ENCODE measurements around the gene TGFBR2. TPM values are rescaled to one million over a fixed set of nuclear protein-coding genes. Genes with fewer than 3 reads are reported as not detected.
A peak's percentile ranks its signal among the peaks of the same experiment; 100 is the strongest.

TGFBR2 gene
- total RNA-seq, 2 donors from 2014 or later, result 53.0 to 69.6 TPM

- no peaks in the 10 kb centered on the region for H3K27me3 ChIP-seq (replicated peaks; ENCODE audit: insufficient read depth)
- no peaks in the 10 kb centered on the region for H3K4me1 ChIP-seq (replicated peaks)
- TF ChIP-seq POLR2A (IDR thresholded peaks at IDR 0.05) (no peak), POLR2AphosphoS5 (IDR thresholded peaks at IDR 0.05) (no peak), CTCF (IDR thresholded peaks at IDR 0.05) (no peak)
- peak overlapping the region; percentile 27 to 40 for H3K27ac ChIP-seq
- H3K9me3 ChIP-seq, result no peaks in the 10 kb centered on the region
- intact Hi-C loops (cut with DNase I), result no loop called here
- no peak for DNase-seq (ENCODE audit: low spot score)
- H3K36me3 ChIP-seq, result no peaks in the 10 kb centered on the region
- 74% methylated on average over 5 of the region's 5 CpGs for WGBS
- no peak overlapping the region for H3K4me3 ChIP-seq
Observed at GRCh38 chr3:30628901-30629590, 22.6 kb downstream of the TGFBR2 start.

GRCh38 chr3:30629746-30630145 is 23.3 kb downstream of the TGFBR2 start:
- H3K4me1 ChIP-seq (replicated peaks), result no peaks in the 10 kb centered on the region
- TF ChIP-seq POLR2A (IDR thresholded peaks at IDR 0.05) (no peak), POLR2AphosphoS5 (IDR thresholded peaks at IDR 0.05) (no peak), CTCF (IDR thresholded peaks at IDR 0.05) (no peak)
- peak overlapping the region; percentile 27 to 40 for H3K27ac ChIP-seq
- intact Hi-C loops (cut with DNase I), result no loop called here
- DNase-seq (ENCODE audit: low spot score), result no peak
- WGBS, result 56% methylated on average over 6 of the region's 6 CpGs
- H3K9me3 ChIP-seq, result no peaks in the 10 kb centered on the region
- no peak overlapping the region for H3K4me3 ChIP-seq
- H3K36me3 ChIP-seq, result no peaks in the 10 kb centered on the region
- H3K27me3 ChIP-seq (replicated peaks; ENCODE audit: insufficient read depth), result no peaks in the 10 kb centered on the region

GRCh38 chr3:30630238-30631030 is 24.0 kb downstream of the TGFBR2 start:
- no peaks in the 10 kb centered on the region for H3K9me3 ChIP-seq
- no peaks in the 10 kb centered on the region for H3K4me1 ChIP-seq (replicated peaks)
- WGBS, result 74% methylated on average over 2 of the region's 2 CpGs

GRCh38 chr3:30631243-30631904 is 25.0 kb downstream of the TGFBR2 start:
- Histone ChIP-seq H3K27ac (peak overlapping the region in 1 of 2 donors; percentile 21), H3K9me3 (no peaks in the 10 kb centered on the region), H3K27me3 (replicated peaks; ENCODE audit: insufficient read depth) (no peaks in the 10 kb centered on the region), H3K4me3 (no peak overlapping the region), H3K4me1 (replicated peaks) (no peaks in the 10 kb centered on the region), H3K36me3 (no peaks in the 10 kb centered on the region)
- intact Hi-C loops (cut with DNase I), result no loop called here
- no peak for TF ChIP-seq POLR2AphosphoS5 (IDR thresholded peaks at IDR 0.05)
- no peak for TF ChIP-seq POLR2A (IDR thresholded peaks at IDR 0.05)
- TF ChIP-seq CTCF (IDR thresholded peaks at IDR 0.05), result no peak
- WGBS, result 81% methylated on average over 7 of the region's 7 CpGs
- DNase-seq (ENCODE audit: low spot score), result no peak

More at GRCh38 chr3:30630238-30631030, 24.0 kb downstream of the TGFBR2 start:
- H3K36me3 ChIP-seq, result no peaks in the 10 kb centered on the region
- TF ChIP-seq POLR2AphosphoS5 (IDR thresholded peaks at IDR 0.05) (no peak), CTCF (IDR thresholded peaks at IDR 0.05) (no peak), POLR2A (IDR thresholded peaks at IDR 0.05) (no peak)
- H3K27me3 ChIP-seq (replicated peaks; ENCODE audit: insufficient read depth), result no peaks in the 10 kb centered on the region
- no peak for DNase-seq (ENCODE audit: low spot score)
- H3K4me3 ChIP-seq, result no peak overlapping the region
- intact Hi-C loops (cut with DNase I), result no loop called here
- H3K27ac ChIP-seq, result peak overlapping the region; percentile 21 to 27

Data from prostate gland (tissue), 2 donors.